OCI-LY3 (cell line): ENCODE results near the gene ASXL1.

Source experiments
- H2AFZ ChIP-seq: fragments of 200-600, 300-600 bp; shearing (Covaris generic); 2 replicates; pipeline ENCODE4 v1.6.0; 2014; ENCODE audit warnings: antibody characterized with exemption, low read depth, low read length
- H3K27ac ChIP-seq: fragments of 200-600, 300-600 bp; sonication (generic); 2 replicates; pipeline ENCODE4 v1.5.1; 2014; ENCODE audit warnings: mild to moderate bottlenecking, low read length, moderate library complexity, mixed read lengths
- H3K27me3 ChIP-seq: fragments of 200-600, 300-600 bp; sonication (generic); 2 replicates; pipeline ENCODE4 v1.6.1; 2014; ENCODE audit warnings: low read depth, low read length, mixed read lengths
- H3K36me3 ChIP-seq: fragments of 200-600, 300-600 bp; sonication (generic); replicated peaks from 2 replicates; pipeline ENCODE3; 2014; ENCODE audit warnings: low read depth, low read length, mixed read lengths
- H3K4me1 ChIP-seq: fragments of 300-600, 200-600 bp; sonication (generic); 2 replicates; pipeline ENCODE4 v1.6.1; 2014; ENCODE audit warnings: low read length, mixed read lengths
- H3K4me2 ChIP-seq: fragments of 200-600, 300-600 bp; sonication (generic); 2 replicates; pipeline ENCODE4 v1.6.1; 2014; ENCODE audit warnings: low read length, mixed read lengths
- H3K4me3 ChIP-seq: fragments of 300-600, 200-600 bp; sonication (generic); 2 replicates; pipeline ENCODE4 v1.5.1; 2014; ENCODE audit warnings: antibody characterized with exemption, mild to moderate bottlenecking, low read length, moderate library complexity
- H3K79me2 ChIP-seq: fragments of 300-600, 200-600 bp; shearing (Covaris generic); 2 replicates; pipeline ENCODE4 v1.6.1; 2014; ENCODE audit warnings: mild to moderate bottlenecking, low read length, mixed read lengths
- H3K9ac ChIP-seq: fragments of 300-600, 200-600 bp; shearing (Covaris generic); 2 replicates; pipeline ENCODE4 v1.6.0; 2014; ENCODE audit warnings: mild to moderate bottlenecking, low read length, moderate library complexity
- H3K9me3 ChIP-seq: fragments of 200-600, 300-600 bp; shearing (Covaris generic); 2 replicates; pipeline ENCODE4 v1.6.1; 2014; ENCODE audit warnings: low read length, mixed read lengths; ENCODE audit not compliant: insufficient read depth
- H4K20me1 ChIP-seq: fragments of 200-600, 300-600 bp; sonication (generic); 2 replicates; pipeline ENCODE4 v1.6.1; 2016; ENCODE audit warnings: low read length, mixed read lengths; ENCODE audit not compliant: insufficient read depth
- CTCF ChIP-seq: fragments of 200-600, 300-600 bp; sonication (generic); IDR thresholded peaks from 2 replicates; pipeline ENCODE4 v1.5.1; 2014; ENCODE audit warnings: antibody characterized with exemption, low read length, low read depth
- EZH2phosphoT487 ChIP-seq: fragments of 200-600 bp; shearing (Covaris generic); IDR thresholded peaks from 2 replicates; pipeline ENCODE4 v1.6.1; 2018; ENCODE audit warnings: antibody characterized with exemption, mixed run types, low read depth

ASXL1 gene

GRCh38 chr20:32333988-32334885 is 23.9 kb upstream of the ASXL1 start:
- no peaks in the 10 kb centered on the region for H3K9me3 ChIP-seq
- TF ChIP-seq EZH2phosphoT487 = no peak
- TF ChIP-seq CTCF = no peak
- H3K27ac ChIP-seq = peak overlapping the region; percentile 74
- no peaks in the 10 kb centered on the region for H3K27me3 ChIP-seq
- peaks cover 41% of the 10 kb centered on the region for H3K36me3 ChIP-seq
- peaks cover 48% of the 10 kb centered on the region for H3K4me1 ChIP-seq
- H4K20me1 ChIP-seq = no peaks in the 10 kb centered on the region
- peak overlapping the region; percentile 21 for H3K4me3 ChIP-seq
- no peaks in the 10 kb centered on the region for H3K79me2 ChIP-seq
- no peak overlapping the region for H2AFZ ChIP-seq
- no peak overlapping the region for H3K9ac ChIP-seq
- H3K4me2 ChIP-seq = peak overlapping the region; percentile 56

- Histone ChIP-seq H3K4me1 (peaks cover 43% of the 10 kb centered on the region), H3K9me3 (no peaks in the 10 kb centered on the region), H4K20me1 (no peaks in the 10 kb centered on the region), H3K27me3 (no peaks in the 10 kb centered on the region), H3K4me2 (peak overlapping the region; percentile 45), H3K9ac (peak overlapping the region; percentile 31), H2AFZ (no peak overlapping the region), H3K36me3 (peaks cover 19% of the 10 kb centered on the region), H3K4me3 (no peak overlapping the region), H3K79me2 (no peaks in the 10 kb centered on the region), H3K27ac (no peak overlapping the region)
- no peak for TF ChIP-seq EZH2phosphoT487
- peak; percentile 77 for TF ChIP-seq CTCF
Observed at GRCh38 chr20:32336918-32337347, 21.2 kb upstream of the ASXL1 start.

GRCh38 chr20:32337937-32338661 is 20.0 kb upstream of the ASXL1 start:
- H4K20me1 ChIP-seq = no peaks in the 10 kb centered on the region
- no peak overlapping the region for H2AFZ ChIP-seq
- H3K9me3 ChIP-seq = no peaks in the 10 kb centered on the region
- H3K27ac ChIP-seq = no peak overlapping the region
- no peaks in the 10 kb centered on the region for H3K27me3 ChIP-seq
- TF ChIP-seq EZH2phosphoT487 (no peak), CTCF (no peak)
- H3K79me2 ChIP-seq = no peaks in the 10 kb centered on the region
- peaks cover 14% of the 10 kb centered on the region for H3K36me3 ChIP-seq
- H3K4me1 ChIP-seq = peaks cover 31% of the 10 kb centered on the region
- no peak overlapping the region for H3K4me3 ChIP-seq
- H3K9ac ChIP-seq = no peak overlapping the region
- H3K4me2 ChIP-seq = no peak overlapping the region

- no peak overlapping the region for H3K27ac ChIP-seq
- TF ChIP-seq EZH2phosphoT487 (no peak), CTCF (no peak)
- H3K4me2 ChIP-seq = no peak overlapping the region
Observed at GRCh38 chr20:32338665-32339064, 19.5 kb upstream of the ASXL1 start.

More at GRCh38 chr20:32338665-32339064, 19.5 kb upstream of the ASXL1 start:
- Histone ChIP-seq H3K9me3 (no peaks in the 10 kb centered on the region), H3K4me1 (peaks cover 26% of the 10 kb centered on the region), H3K4me3 (no peak overlapping the region), H3K9ac (no peak overlapping the region), H3K36me3 (peaks cover 14% of the 10 kb centered on the region), H4K20me1 (no peaks in the 10 kb centered on the region), H3K27me3 (no peaks in the 10 kb centered on the region), H2AFZ (no peak overlapping the region), H3K79me2 (no peaks in the 10 kb centered on the region)
